ENCODE data around the gene USP40.

The USP40 gene

DNA sequence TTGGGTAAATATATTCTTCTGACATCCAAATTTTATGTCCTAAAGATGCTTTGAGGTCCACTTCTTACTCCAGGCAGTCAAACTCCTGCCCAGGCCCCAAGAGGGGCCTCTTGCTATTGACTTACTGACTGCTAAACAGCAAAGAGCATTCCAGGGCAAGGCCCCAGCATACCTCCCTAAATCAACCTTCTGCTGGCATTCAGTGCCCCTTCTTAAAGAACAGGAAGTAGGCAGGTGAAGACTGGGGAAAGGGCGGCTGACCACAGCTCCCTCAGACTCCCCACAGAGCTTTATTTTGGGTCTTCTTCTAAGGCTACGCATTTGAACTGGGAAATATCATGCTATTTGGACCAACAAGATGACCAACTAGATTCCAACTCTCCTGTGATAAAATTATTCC, 68.9 kb downstream of the USP40 start:
- no peaks in the 10 kb centered on the region for H3K4me1 ChIP-seq (ENCODE audit: insufficient read depth, low read length)
- TF ChIP-seq, protein P1, sequence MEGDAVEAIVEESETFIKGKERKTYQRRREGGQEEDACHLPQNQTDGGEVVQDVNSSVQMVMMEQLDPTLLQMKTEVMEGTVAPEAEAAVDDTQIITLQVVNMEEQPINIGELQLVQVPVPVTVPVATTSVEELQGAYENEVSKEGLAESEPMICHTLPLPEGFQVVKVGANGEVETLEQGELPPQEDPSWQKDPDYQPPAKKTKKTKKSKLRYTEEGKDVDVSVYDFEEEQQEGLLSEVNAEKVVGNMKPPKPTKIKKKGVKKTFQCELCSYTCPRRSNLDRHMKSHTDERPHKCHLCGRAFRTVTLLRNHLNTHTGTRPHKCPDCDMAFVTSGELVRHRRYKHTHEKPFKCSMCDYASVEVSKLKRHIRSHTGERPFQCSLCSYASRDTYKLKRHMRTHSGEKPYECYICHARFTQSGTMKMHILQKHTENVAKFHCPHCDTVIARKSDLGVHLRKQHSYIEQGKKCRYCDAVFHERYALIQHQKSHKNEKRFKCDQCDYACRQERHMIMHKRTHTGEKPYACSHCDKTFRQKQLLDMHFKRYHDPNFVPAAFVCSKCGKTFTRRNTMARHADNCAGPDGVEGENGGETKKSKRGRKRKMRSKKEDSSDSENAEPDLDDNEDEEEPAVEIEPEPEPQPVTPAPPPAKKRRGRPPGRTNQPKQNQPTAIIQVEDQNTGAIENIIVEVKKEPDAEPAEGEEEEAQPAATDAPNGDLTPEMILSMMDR (IDR thresholded peaks at IDR 0.05; ENCODE audit: borderline replicate concordance, extremely low read depth, low read length, poor library complexity, severe bottlenecking): no peak
- TF ChIP-seq EZH2 (IDR thresholded peaks at IDR 0.05; ENCODE audit: borderline replicate concordance, low read depth, low read length, severe bottlenecking): no peak
- H4K20me1 ChIP-seq (ENCODE audit: insufficient read depth, low read length): no peaks in the 10 kb centered on the region
- DNase-seq (no peak), ATAC-seq (ENCODE audit: insufficient read depth, low read depth) (no peak)
- peaks cover 12% of the 10 kb centered on the region; the same call in 1 of the 2 replicates for H3K36me3 ChIP-seq (ENCODE audit: insufficient read depth, low read length)
- no peaks in the 10 kb centered on the region for H3K27me3 ChIP-seq (ENCODE audit: insufficient read depth, low read length, poor library complexity)
- H3K9me3 ChIP-seq (ENCODE audit: insufficient read depth, low read length, severe bottlenecking): peaks cover 3% of the 10 kb centered on the region
- no peak overlapping the region for H3K9ac ChIP-seq (ENCODE audit: low read depth, low read length)
- no peak overlapping the region for H3K27ac ChIP-seq (ENCODE audit: low read length)
- no peak overlapping the region for H3K4me2 ChIP-seq (ENCODE audit: insufficient read depth, low read length)
- no peaks in the 10 kb centered on the region for H3K79me2 ChIP-seq (ENCODE audit: insufficient read depth, low read length)
- no peak overlapping the region for H2AFZ ChIP-seq (ENCODE audit: low read depth, low read length)
- no peak overlapping the region for H3K4me3 ChIP-seq (ENCODE audit: low read depth in 1 of 2, low read length in 2 of 2)

DNA sequence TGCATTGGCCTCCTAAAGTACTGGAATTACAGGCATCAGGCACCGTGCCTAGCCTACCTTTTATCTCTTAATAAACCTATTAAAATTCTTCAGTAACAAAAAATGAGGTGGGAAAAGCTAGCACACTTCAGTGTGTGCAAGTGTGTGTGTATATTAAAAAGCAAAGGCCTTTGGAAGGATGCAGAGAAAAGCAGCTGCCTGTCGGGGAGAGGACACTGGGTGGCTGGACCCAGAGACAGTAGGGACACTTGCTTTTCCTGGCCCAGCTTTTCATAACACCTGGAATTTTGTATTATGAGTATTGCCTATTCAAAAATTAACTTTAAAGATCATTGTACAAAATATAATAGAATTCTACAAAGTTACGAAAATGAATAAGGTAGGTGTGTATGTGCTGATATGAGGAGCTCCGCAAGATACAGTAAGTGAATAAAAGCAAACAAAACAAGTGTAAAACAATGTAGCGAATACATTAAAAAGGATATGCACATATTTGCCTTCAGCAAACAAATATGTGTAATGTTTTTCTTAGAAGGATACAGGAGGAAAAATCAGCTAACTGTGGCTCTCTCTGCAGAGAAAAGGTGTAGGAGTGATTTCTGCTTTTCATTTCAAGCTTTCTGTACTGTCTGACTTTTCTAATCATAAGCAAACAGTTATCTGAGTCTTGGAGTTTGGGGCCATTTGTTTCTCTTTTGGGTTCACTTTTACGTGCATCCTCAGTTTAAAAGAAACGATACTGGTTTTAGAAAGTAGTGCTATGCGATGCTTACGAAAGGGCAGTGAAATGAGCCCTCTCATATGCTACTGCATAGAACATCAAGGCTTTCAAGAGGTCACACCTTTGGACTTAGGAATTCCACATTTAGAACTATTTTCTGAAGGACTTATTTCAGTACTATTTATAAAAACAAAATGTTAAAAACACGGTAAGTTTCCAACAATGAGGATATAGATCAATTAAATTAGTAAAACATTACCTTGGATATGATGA, 70.8 kb downstream of the USP40 start:
- no peak overlapping the region for H2AFZ ChIP-seq (ENCODE audit: low read depth, low read length)
- H3K79me2 ChIP-seq (ENCODE audit: insufficient read depth, low read length): no peaks in the 10 kb centered on the region
- ATAC-seq (ENCODE audit: insufficient read depth, low read depth) (no peak), DNase-seq (no peak)
- no peak overlapping the region for H3K27ac ChIP-seq (ENCODE audit: low read length)
- TF ChIP-seq, protein P1 (IDR thresholded peaks at IDR 0.05; ENCODE audit: borderline replicate concordance, extremely low read depth, low read length, poor library complexity, severe bottlenecking): no peak
- TF ChIP-seq EZH2 (IDR thresholded peaks at IDR 0.05; ENCODE audit: borderline replicate concordance, low read depth, low read length, severe bottlenecking): no peak
- H3K9me3 ChIP-seq (ENCODE audit: insufficient read depth, low read length, severe bottlenecking): no peaks in the 10 kb centered on the region
- H4K20me1 ChIP-seq (ENCODE audit: insufficient read depth, low read length): no peaks in the 10 kb centered on the region
- H3K4me2 ChIP-seq (ENCODE audit: insufficient read depth, low read length): no peak overlapping the region
- no peak overlapping the region for H3K9ac ChIP-seq (ENCODE audit: low read depth, low read length)
- H3K36me3 ChIP-seq (ENCODE audit: insufficient read depth, low read length): peaks cover 20% of the 10 kb centered on the region; the same call in 1 of the 2 replicates
- H3K27me3 ChIP-seq (ENCODE audit: insufficient read depth, low read length, poor library complexity): no peaks in the 10 kb centered on the region
- no peaks in the 10 kb centered on the region for H3K4me1 ChIP-seq (ENCODE audit: insufficient read depth, low read length)
- no peak overlapping the region for H3K4me3 ChIP-seq (ENCODE audit: low read depth in 1 of 2, low read length in 2 of 2)

DNA sequence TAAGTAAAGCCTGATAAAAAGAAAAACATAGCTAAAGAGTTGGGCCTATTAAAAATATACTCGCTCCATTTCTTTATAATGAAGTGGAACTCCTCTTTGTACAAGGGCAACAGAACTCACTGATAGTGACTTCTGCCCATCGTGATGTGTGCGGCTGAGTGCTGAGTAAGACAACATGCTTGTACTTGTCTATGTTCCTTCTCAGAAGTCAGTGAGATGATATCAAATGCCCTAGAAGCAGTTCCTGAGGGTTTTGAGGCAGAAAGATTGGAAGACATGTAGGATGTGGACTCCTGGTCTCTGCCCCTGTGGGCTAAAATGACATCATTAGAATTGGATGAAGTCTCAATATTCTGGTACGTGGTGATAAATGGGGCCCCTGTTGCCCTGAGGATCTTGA, 73.8 kb downstream of the USP40 start:
- H3K79me2 ChIP-seq (ENCODE audit: insufficient read depth, low read length): no peaks in the 10 kb centered on the region
- H3K4me1 ChIP-seq (ENCODE audit: insufficient read depth, low read length): no peaks in the 10 kb centered on the region
- no peak overlapping the region for H2AFZ ChIP-seq (ENCODE audit: low read depth, low read length)
- H3K36me3 ChIP-seq (ENCODE audit: insufficient read depth, low read length): peaks cover 26% of the 10 kb centered on the region; the same call in 1 of the 2 replicates
- no peak for TF ChIP-seq EZH2 (IDR thresholded peaks at IDR 0.05; ENCODE audit: borderline replicate concordance, low read depth, low read length, severe bottlenecking)
- TF ChIP-seq, protein P1 (IDR thresholded peaks at IDR 0.05; ENCODE audit: borderline replicate concordance, extremely low read depth, low read length, poor library complexity, severe bottlenecking): no peak
- no peaks in the 10 kb centered on the region for H3K27me3 ChIP-seq (ENCODE audit: insufficient read depth, low read length, poor library complexity)
- no peak overlapping the region for H3K4me2 ChIP-seq (ENCODE audit: insufficient read depth, low read length)
- no peaks in the 10 kb centered on the region for H3K9me3 ChIP-seq (ENCODE audit: insufficient read depth, low read length, severe bottlenecking)
- H3K4me3 ChIP-seq (ENCODE audit: low read depth in 1 of 2, low read length in 2 of 2): no peak overlapping the region
- H3K27ac ChIP-seq (ENCODE audit: low read length): no peak overlapping the region
- no peaks in the 10 kb centered on the region for H4K20me1 ChIP-seq (ENCODE audit: insufficient read depth, low read length)
- H3K9ac ChIP-seq (ENCODE audit: low read depth, low read length): no peak overlapping the region
- ATAC-seq (ENCODE audit: insufficient read depth, low read depth): no peak
- DNase-seq: no peak
